ENCODE data around the gene C17orf100. TPM values are rescaled to one million over a fixed set of nuclear protein-coding genes. Genes with fewer than 3 reads are reported as not detected.

The C17orf100 gene
- total and polyA plus RNA-seq, 2 of the 13 experiments (the other 11 are each of a cell fraction or from before 2014, with no cell fraction given), result 3.6 to 8.7 TPM

DNA sequence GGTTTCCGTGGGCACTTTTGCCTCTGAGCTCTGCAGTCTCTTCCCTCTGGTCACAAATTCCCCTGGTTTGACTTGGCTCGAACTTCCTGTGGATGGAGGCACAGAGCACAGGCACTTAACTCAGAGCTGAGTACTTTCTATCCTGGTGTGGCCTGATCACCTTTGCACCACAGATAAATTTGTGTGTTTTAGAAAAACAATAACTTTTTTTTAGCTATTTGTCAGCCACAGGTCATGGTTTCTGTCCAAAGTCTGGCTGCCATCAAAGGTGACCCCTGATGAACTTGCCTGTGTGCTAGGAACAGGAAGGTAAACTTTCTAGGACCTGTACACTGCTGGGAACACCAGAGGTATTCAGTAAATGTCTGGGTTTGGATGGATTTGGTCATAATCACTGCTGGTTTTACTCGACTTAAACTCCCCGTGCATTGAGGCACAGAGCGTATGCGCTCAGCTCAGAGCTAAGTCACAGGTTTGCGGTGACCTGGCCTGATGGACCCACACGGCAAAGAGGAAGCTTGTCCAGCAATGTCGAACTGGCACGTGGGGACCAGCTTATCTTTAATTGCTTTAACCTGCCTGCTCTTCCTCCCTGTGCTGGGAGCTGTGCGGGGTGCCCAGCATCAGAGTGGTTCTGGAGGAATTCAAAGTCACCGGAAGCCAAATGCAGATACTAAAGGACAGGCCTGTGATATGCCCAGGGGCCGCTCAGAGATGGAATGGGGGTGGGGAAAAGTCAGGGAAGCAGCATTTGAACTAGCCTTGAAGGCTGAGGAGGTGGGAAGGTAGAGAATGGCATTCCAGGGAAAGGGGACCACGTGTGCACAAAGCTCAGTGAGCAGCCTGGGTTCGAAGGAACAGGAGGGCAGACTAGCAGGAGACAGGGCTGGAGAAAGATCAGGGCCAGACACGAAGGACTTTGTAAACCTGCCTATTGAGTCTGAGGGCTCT, 48.7 kb downstream of the C17orf100 start (continued):
- TF ChIP-seq, protein P1, sequence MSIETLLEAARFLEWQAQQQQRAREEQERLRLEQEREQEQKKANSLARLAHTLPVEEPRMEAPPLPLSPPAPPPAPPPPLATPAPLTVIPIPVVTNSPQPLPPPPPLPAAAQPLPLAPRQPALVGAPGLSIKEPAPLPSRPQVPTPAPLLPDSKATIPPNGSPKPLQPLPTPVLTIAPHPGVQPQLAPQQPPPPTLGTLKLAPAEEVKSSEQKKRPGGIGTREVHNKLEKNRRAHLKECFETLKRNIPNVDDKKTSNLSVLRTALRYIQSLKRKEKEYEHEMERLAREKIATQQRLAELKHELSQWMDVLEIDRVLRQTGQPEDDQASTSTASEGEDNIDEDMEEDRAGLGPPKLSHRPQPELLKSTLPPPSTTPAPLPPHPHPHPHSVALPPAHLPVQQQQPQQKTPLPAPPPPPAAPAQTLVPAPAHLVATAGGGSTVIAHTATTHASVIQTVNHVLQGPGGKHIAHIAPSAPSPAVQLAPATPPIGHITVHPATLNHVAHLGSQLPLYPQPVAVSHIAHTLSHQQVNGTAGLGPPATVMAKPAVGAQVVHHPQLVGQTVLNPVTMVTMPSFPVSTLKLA (IDR thresholded peaks at IDR 0.05), result peak; percentile 15; the same call in 1 of the 2 replicates
- TF ChIP-seq, protein P2, sequence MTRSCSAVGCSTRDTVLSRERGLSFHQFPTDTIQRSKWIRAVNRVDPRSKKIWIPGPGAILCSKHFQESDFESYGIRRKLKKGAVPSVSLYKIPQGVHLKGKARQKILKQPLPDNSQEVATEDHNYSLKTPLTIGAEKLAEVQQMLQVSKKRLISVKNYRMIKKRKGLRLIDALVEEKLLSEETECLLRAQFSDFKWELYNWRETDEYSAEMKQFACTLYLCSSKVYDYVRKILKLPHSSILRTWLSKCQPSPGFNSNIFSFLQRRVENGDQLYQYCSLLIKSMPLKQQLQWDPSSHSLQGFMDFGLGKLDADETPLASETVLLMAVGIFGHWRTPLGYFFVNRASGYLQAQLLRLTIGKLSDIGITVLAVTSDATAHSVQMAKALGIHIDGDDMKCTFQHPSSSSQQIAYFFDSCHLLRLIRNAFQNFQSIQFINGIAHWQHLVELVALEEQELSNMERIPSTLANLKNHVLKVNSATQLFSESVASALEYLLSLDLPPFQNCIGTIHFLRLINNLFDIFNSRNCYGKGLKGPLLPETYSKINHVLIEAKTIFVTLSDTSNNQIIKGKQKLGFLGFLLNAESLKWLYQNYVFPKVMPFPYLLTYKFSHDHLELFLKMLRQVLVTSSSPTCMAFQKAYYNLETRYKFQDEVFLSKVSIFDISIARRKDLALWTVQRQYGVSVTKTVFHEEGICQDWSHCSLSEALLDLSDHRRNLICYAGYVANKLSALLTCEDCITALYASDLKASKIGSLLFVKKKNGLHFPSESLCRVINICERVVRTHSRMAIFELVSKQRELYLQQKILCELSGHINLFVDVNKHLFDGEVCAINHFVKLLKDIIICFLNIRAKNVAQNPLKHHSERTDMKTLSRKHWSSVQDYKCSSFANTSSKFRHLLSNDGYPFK (CRISPR knock-in tag; IDR thresholded peaks at IDR 0.05; ENCODE audit: borderline replicate concordance), result no peak; the same call in 1 of the 2 replicates
- TF ChIP-seq ZNF253 (CRISPR knock-in tag; IDR thresholded peaks at IDR 0.05; ENCODE audit: borderline replicate concordance), result no peak
- TF ChIP-seq, protein P3, sequence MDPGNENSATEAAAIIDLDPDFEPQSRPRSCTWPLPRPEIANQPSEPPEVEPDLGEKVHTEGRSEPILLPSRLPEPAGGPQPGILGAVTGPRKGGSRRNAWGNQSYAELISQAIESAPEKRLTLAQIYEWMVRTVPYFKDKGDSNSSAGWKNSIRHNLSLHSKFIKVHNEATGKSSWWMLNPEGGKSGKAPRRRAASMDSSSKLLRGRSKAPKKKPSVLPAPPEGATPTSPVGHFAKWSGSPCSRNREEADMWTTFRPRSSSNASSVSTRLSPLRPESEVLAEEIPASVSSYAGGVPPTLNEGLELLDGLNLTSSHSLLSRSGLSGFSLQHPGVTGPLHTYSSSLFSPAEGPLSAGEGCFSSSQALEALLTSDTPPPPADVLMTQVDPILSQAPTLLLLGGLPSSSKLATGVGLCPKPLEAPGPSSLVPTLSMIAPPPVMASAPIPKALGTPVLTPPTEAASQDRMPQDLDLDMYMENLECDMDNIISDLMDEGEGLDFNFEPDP (CRISPR knock-in tag; conservative IDR thresholded peaks at IDR 0.05), result no peak
- peak; percentile 40 for TF ChIP-seq SMC3 (IDR thresholded peaks at IDR 0.05; ENCODE audit: low read length)
- TF ChIP-seq, protein P4, sequence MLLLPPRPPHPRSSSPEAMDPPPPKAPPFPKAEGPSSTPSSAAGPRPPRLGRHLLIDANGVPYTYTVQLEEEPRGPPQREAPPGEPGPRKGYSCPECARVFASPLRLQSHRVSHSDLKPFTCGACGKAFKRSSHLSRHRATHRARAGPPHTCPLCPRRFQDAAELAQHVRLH (CRISPR knock-in tag; IDR thresholded peaks at IDR 0.05; ENCODE audit: borderline replicate concordance, low read depth), result 0 out of 2 replicates have a peak, but pooled peaks have one; percentile 67
- TF ChIP-seq ZMYM3 (CRISPR knock-in tag; IDR thresholded peaks at IDR 0.05), result peak; percentile 54; the same call in 1 of the 2 replicates
- no peak for TF ChIP-seq RBM22 (optimal IDR thresholded peaks at IDR 0.05; ENCODE audit: low read length)
- peak; percentile 62; the same call in 1 of the 2 replicates for TF ChIP-seq CCDC6 (CRISPR knock-in tag; IDR thresholded peaks at IDR 0.05)
- TF ChIP-seq JARID2 (CRISPR knock-in tag; IDR thresholded peaks at IDR 0.05; ENCODE audit: insufficient replicate concordance), result no peak
- TF ChIP-seq ZSCAN30 (CRISPR knock-in tag; IDR thresholded peaks at IDR 0.05), result no peak
- TF ChIP-seq ZSCAN22 (CRISPR knock-in tag; IDR thresholded peaks at IDR 0.05), result peak; percentile 58; the same call in 1 of the 2 replicates
- TF ChIP-seq, protein P5, sequence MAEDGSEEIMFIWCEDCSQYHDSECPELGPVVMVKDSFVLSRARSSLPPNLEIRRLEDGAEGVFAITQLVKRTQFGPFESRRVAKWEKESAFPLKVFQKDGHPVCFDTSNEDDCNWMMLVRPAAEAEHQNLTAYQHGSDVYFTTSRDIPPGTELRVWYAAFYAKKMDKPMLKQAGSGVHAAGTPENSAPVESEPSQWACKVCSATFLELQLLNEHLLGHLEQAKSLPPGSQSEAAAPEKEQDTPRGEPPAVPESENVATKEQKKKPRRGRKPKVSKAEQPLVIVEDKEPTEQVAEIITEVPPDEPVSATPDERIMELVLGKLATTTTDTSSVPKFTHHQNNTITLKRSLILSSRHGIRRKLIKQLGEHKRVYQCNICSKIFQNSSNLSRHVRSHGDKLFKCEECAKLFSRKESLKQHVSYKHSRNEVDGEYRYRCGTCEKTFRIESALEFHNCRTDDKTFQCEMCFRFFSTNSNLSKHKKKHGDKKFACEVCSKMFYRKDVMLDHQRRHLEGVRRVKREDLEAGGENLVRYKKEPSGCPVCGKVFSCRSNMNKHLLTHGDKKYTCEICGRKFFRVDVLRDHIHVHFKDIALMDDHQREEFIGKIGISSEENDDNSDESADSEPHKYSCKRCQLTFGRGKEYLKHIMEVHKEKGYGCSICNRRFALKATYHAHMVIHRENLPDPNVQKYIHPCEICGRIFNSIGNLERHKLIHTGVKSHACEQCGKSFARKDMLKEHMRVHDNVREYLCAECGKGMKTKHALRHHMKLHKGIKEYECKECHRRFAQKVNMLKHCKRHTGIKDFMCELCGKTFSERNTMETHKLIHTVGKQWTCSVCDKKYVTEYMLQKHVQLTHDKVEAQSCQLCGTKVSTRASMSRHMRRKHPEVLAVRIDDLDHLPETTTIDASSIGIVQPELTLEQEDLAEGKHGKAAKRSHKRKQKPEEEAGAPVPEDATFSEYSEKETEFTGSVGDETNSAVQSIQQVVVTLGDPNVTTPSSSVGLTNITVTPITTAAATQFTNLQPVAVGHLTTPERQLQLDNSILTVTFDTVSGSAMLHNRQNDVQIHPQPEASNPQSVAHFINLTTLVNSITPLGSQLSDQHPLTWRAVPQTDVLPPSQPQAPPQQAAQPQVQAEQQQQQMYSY (CRISPR knock-in tag; IDR thresholded peaks at IDR 0.05), result 0 out of 2 replicates have a peak, but pooled peaks have one; percentile 43
- TF ChIP-seq TGIF2 (CRISPR knock-in tag; IDR thresholded peaks at IDR 0.05), result peak; percentile 50; the same call in 1 of the 2 replicates
- no peak for TF ChIP-seq CBX1 (IDR thresholded peaks at IDR 0.05; ENCODE audit: low read depth)
- TF ChIP-seq TCF7 (IDR thresholded peaks at IDR 0.05; ENCODE audit: low read depth), result peak; percentile 98
- TF ChIP-seq FLYWCH1 (CRISPR knock-in tag; IDR thresholded peaks at IDR 0.05), result no peak
- no peak for TF ChIP-seq NPAS2 (CRISPR knock-in tag; IDR thresholded peaks at IDR 0.05; ENCODE audit: borderline replicate concordance)
